ENCODE results near the gene TBC1D4.

TBC1D4 gene, protein sequence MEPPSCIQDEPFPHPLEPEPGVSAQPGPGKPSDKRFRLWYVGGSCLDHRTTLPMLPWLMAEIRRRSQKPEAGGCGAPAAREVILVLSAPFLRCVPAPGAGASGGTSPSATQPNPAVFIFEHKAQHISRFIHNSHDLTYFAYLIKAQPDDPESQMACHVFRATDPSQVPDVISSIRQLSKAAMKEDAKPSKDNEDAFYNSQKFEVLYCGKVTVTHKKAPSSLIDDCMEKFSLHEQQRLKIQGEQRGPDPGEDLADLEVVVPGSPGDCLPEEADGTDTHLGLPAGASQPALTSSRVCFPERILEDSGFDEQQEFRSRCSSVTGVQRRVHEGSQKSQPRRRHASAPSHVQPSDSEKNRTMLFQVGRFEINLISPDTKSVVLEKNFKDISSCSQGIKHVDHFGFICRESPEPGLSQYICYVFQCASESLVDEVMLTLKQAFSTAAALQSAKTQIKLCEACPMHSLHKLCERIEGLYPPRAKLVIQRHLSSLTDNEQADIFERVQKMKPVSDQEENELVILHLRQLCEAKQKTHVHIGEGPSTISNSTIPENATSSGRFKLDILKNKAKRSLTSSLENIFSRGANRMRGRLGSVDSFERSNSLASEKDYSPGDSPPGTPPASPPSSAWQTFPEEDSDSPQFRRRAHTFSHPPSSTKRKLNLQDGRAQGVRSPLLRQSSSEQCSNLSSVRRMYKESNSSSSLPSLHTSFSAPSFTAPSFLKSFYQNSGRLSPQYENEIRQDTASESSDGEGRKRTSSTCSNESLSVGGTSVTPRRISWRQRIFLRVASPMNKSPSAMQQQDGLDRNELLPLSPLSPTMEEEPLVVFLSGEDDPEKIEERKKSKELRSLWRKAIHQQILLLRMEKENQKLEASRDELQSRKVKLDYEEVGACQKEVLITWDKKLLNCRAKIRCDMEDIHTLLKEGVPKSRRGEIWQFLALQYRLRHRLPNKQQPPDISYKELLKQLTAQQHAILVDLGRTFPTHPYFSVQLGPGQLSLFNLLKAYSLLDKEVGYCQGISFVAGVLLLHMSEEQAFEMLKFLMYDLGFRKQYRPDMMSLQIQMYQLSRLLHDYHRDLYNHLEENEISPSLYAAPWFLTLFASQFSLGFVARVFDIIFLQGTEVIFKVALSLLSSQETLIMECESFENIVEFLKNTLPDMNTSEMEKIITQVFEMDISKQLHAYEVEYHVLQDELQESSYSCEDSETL (N-terminal part only)

DNA sequence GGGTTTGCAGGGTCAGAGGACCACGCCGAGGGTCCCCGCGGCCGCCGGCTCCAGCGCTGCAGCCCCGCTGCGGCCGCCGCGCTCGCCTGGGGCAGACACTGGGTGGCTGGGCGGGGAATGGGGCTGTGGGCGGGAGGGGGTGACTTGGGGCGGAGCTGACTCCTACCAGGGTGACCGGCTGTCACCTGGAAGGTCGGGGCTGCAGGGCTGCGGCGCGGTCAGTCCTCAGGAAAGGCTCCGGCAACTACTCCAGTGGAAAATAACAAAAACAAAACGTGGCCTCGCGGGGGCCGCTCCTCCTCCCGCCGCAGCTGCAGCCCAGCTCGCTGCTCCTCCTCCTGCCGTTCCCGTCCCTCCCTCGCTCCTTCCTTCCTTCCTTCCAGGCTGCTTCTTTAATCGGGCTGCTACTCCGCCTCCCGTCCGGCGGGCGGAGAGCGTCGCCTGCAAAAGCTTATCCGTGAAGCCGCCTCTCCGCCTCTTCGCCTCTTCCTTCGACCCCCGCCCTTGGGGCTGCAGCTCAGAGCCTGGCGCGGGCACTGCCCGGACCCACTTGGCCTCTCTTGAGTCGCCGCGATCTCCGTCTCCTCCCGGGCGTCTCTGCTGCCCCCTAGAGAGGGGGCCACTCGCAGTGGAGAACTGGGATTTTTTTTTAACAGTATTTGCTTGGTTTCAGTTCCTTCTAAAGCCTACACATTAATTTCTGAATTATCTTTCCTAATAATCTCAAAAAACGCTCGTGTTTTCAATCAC, at the start of gene TBC1D4:
Gene TBC1D4, minus strand, starts transcription at position 100 of the 750 bp plus-strand sequence. CDS start 402 bp downstream, outside the sequence.
- DNase-seq, result peak; percentile 30

DNA sequence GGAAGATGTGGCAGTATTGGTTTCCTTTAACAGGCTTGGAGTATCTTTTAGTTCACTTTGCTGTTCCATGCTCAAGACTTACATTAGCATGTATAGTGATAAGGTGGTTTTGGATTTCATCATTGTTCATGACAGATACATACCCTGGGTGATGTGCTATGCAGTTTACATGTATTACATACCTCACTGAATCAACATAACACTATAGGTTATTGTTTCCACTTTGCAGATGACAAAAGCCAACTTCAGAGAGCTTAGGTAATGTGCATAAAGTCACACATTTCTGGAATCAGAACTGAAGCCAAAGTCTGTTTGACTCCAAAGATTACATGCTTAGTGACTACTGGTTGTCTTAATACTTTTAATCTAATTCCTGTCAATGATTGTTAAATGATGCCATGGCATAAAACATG, 48.6 kb upstream of the TBC1D4 start:
- no peak for DNase-seq

DNA sequence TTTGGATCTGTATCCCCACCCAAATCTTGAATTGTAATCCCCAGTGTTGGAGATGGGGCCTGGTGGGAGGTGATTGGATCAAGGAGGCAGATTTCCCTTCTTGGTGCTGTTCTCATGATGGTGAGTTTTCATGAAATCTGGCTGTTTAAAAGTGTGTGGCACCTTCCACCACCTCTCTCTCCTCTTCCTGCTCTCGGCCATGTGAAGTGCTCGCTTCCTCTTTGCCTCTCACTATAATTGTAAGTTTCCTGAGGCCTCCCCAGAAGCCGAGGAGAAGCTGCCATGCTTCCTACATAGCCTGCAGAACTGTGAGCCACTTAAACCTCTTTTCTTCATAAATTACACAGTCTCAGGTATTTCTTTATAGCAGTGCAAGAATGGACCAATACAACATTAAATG, 40.0 kb upstream of the TBC1D4 start:
- DNase-seq, result no peak

DNA sequence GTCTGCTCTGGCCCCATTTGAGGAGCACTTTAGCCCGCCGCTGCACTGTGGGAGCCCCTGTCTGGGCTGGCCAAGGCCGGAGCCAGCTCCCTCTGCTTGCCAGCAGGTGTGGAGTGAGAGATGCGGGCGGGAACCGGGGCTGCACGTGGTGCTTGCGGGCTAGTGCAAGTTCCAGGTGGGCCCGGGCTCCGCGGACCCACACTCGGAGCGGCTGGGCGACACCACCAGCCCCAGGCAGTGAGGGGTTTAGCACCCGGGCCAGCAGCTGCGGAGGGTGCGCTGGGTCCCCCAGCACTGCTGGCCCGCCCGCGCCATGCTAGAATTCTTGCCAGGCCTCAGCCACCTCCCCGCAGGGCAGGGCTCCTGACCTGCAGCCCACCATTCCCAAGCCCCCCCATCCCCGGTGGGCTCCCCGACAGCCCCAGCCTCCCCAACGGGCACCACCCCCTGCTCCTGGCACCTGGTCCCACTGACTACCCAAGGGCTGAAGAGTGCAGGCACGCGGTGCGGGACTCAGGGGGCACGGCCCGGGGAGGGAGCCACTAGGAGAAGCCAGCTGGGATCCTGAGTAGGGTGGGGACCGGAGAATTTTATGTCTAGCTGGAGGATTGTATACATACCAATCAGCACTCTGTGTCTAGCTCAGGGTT, 36.6 kb upstream of the TBC1D4 start:
- no peak for DNase-seq

DNA sequence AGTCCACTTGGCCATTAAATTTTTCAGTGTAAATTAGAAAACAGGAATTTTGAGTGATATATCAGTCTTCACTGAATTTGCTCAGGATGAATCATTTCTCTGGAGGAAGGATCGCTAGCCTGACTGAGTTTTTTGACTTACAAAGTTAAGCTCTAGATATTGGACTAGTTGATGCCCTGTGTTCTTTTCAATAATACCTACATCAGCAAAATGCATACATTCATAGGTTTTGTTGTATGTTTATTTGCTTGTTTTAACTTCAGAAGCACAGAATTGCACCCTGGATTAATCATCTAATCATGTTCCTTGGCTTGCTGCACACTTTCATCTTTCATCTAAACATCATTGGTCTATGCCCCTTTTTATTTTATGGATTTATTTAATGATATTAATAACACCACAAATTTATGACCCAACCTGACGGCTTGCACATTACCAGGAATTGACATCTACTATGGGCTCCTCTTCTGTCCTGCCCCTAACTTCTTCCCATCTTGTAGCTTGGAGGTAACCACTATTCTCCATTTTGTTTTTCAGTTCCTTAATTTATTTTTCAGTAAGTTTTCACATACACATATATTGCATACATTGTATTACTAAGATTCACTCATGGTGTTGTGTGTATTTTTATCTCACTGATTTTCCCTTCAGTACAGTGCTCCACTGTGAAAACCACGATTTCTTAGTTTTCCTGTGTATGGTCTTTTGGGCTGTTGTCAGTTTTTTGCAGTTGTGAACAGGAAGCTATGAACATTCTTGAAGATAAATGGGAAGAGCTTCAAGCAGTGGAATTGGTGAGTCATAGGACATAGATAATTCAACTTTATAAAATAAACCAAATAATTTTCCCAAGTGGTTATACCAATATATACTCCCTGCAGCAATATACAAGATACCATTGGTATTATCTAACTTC, 32.4 kb upstream of the TBC1D4 start:
- no peak for DNase-seq

DNA sequence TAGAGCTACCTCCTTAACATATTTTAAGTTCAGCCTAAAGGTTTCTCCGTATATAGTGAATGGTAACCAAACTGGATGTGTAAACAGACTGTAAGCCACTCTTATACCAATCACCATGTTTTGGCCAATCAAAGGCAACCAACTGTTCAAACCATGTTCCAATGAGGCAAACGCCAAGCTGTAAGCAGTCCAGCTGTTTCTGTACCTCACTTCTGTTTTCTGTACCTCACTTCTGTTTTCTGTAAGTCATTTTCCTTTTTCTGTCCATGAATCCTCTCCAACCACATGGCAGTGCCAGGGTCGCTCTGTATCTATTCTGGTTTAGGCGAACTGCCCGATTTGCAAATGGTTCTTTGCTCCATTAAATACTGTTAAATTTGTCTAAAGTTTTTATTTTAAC, 31.3 kb upstream of the TBC1D4 start:
- DNase-seq, result no peak

DNA sequence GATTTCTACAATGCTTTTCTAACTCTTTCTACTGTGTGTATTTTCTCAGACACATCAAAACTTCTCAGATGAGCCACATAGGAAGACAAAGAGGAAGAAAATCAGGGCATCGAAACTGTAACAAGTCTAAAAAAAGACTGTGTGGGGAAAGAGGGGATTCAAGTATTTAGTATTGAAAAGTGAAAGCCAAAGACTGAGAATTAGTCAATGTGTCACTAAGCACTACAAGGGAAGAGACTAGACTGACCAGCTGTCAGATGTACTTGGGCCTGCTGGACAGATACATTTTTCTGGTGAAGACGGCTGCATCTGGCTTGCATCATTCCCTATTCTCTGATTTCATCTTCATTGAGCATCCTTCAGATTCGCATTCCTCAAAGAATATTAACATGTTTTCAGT, 30.3 kb upstream of the TBC1D4 start:
- DNase-seq, result no peak

DNA sequence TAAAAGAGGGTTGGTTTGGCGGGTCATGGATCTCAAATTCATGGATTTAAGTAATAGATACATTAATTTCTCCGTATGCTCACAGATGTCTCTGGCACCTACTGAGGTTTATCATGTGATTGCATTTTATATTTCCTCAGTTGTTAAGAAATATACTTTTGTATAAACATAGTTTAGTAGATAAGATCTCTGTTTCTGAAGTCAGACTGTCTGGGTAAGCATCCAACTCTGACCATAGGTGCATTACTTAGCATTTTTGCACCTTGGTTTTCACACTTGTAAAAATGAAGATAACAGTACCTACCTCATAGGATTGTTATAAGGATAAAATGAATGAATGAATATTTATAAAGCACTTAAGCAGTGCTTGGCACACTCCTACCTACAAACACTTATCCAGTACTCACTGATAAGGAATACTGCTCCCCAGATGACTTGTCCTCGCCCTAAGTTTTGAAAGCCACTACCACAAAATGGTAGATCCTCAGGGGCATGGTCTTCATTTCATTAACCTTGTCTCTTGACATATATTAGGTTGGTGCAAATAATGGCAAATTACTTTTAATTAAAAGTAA, 29.2 kb upstream of the TBC1D4 start:
- DNase-seq, result no peak

DNA sequence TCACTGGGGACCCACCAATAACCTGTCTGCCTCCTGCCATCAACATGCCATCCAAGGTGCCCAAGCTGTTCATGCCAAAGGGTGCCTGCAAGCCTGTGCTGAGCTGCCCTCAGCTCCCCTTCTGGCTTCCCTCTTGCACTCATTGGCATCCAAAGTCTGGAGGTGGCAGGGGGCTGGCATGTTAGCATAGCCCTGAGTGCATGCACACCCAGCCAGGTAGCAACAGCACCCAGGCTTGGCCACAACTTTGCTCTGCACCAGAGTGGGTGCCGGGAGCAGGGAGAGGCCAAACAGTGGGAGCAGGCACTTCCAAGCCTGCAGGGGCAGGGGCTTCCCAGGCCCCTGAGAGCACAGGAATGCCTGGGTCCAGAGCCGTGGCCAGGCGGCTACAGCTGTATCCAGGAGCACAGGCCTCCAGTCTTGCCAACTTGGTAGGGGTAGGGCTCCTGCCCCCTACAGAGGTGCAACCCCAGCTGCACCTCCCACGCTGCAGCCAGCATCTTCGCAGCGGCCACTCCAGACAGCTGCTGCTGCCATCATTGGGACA, 26.1 kb upstream of the TBC1D4 start:
- no peak for DNase-seq

DNA sequence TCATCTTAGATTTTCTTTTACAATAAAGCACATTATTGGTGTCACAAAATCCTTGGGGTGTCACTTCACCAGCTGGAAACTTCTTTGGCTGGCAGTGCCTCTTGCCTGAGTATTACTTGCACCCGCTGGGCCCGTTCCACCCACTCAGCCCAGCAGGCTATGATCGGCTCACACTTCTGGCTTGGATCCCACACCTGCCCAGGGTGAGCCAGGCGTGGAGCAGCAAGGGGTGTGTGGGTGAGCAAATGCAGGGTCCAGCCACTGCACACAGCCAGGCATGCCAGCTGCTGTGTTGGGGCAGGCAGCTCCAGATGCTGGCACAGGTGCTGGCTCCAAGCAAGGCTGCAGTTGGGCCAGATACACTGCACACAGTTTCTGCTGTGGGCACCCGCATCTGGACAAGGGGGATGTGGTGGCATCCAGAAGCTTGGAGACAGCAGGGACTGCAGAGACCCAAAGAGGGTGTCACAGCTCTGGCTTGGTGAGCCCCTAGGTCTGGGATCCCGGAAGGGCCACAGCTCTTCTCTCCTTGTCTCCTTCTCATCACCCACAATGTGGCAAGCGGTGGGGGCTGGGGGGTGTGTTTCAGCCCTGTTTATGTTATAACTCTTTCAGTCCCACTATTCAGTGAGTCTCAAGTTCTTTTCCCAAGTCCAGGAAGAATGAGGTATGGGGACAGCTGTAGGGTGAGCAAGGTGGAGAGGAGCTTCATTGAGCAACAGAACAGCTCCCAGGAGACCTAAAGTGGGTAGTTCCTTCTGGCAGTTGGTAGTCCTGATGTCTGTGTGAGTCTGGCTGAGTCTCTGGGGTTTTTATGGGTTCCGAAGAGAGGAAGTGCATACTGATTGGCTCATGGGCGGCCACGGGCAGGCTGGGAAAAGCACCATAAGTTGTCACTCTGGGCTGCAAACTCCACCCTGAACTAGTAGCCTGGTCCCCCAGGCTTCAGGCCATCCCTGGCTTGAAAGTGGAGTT, 25.3 kb upstream of the TBC1D4 start:
- no peak for DNase-seq

DNA sequence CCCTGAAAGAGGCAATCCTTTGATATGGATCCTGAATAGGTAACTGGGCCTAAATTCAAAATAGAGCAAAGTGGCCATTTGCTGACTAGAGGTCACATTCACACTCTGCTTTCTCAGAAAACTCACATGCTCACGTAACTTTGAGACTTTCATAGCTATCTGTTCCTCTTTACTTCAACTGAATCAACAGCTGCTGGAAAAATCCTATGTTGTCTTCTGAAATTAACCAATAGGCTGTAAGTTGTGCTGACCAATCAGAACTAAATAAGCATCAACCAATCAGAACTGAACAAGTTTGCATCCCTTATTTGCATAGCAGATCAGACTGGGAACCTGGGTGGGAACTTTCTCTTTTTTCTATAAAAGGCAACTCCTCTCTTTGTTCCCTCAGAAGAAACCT, 24.0 kb upstream of the TBC1D4 start:
- DNase-seq, result no peak

DNA sequence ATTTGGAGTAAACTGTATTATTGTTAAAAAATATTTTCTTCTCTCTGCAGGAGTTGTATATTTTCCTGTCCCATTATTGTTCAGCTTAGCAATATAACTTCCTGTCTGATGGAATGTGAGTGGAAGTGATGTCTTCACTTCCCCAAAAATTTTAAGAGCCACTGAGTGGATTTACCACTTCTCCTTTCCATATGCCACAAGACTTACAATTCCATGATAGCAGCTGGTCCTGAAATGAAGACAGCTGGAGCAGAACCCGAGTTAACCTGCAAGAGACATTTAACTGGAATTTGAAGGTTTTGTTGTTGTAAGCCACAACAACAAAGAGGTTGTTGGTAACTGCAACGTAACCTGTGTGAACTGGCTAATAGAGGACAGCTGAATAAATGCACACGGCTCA, 23.4 kb upstream of the TBC1D4 start:
- DNase-seq, result no peak

DNA sequence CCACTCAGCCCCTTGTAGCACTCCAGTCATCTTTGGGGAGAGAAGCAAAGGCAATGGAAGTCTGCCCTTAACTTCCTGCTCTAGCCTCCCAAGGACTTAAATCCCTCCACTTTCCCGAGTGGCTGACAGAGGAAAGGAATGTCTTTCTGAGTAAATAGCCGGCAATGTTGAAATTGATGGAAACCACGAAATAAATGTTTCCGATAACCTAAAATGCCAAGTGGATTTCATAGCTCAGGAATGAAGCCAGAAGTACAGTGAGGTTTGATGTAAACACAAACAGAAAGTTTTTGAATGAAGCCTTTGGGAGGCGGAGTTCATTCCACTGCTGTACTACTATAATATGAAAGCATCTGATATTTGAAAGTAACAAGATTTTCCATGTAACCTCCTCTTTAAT, 14.0 kb upstream of the TBC1D4 start:
- no peak for DNase-seq

DNA sequence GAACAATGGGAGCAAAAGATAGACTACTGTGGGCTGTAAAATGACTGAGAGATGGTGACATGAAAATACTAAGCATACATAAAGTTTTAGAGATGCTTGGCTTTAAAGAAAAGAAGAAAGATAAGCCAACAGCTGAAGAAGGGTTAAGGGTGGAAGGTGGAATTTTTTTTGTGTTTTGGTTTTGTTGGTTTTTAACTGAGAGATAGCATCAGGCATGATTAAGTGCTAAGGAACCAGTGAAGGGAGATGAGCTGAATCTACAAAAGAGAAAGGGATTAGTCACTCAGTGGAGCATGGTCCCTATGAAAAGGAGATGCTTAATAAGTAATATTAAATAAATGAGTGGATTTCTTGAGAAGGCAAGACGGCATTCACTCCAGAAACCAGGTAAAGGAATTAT, 12.5 kb upstream of the TBC1D4 start:
- DNase-seq, result no peak

DNA sequence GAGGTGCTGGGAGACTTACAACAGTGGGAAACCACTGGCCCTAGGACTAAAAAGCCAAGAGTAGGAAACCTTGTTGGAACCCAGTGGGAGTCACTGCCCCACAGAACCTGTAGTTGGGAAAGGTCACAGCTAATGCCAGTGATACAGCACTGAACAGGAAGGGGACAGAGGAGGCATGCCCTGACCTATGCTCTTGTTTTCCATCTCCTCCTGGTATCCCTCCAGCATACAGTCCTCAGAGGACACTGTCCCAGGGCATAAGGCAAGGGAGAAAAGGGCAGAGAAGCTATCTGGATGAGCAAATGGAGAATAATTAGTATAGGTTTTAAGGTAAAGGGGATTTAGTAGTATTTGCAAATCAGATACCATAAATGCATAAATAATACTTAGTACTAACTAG, 11.2 kb upstream of the TBC1D4 start:
- DNase-seq, result no peak

DNA sequence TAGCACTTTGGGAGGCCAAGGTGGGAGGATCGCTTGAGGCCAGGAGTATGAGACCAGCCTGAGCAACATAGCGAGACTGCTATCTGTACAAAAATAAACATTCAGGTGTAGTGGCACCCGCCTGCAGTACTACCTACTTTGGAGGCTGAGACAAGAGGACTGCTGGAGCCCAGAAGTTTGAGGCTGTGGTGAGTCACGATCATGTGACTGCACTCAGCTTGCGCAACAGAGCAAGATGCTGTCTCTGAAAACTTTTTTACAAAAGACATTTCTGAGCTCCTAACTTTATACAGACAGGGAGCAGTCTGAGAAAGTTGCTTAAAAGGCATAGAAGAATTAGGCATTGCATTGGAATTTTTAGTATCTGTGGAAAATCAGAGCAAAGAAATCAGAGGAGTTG, 10.4 kb upstream of the TBC1D4 start:
- no peak for DNase-seq

DNA sequence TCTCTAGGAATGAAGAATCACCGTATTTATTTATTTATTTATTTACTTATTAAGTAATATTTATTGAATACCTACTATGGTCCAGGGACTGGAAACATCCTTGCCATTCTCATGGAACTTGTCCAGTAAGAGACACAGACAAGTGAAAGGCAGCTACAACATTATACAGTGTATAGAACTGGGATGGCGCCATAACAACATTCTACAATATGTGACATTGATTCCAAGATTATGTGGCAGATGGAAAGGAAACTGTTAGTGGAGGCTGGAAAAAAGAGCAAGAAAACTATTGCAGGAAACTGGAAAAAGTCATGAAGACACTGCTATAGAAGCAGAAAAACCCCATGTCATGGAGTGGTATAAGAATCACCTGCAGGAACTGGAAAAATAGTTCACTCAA, 9.4 kb upstream of the TBC1D4 start:
- DNase-seq, result no peak

DNA sequence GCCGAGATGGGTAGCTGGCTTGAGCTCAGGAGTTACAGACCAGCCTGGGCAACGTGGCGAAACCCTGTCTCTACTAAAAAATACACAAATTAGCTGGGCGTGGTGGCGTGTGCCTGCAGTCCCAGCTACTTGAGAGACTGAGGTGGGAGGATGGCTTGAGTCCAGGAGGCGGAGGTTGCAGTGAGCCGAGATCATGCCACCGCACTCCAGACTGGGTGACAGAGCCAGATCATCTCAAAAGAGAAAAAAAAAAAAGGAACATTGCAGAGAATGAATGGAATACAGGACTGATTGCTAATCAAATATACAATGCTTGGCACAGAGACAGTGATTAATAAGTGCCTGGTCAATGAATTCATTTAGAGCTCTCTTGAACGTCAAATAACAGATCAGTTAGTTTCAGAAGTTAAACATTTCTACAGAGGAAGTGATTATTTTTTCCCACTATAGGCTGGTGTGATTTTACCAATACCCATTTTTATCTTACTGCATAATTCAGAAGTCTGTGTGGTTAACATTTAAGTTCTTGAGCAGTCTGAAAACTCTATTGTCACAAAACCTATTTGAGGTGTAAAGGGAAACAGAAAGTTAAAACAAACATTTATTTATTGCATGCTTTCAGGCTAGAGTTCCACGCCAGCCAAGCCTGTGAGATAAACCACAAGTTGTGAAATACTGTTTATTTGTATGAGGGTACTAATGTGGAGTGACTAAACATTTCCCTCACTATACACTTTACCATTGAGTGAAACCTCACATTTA, 7.7 kb upstream of the TBC1D4 start:
- DNase-seq, result no peak

All from stimulated activated naive CD4-positive, alpha-beta T cell treated with Interleukin-2 at 50 U/mL for 16 hours (primary cell).